Activated T-helper 2 cell treated with anti-CD3 and anti-CD28 coated beads, Interferon-gamma antibody, Interleukin-2, Interleukin-4, amounts not matched to agents 10 μg/mL and 5 μg/mL and 100 μg/mL, durations not matched to agents 14 hours and 24 hours and 36 hours (primary cell): ENCODE results near the gene GAN. TPM values are rescaled to one million over a fixed set of nuclear protein-coding genes. Genes with fewer than 3 reads are reported as not detected.

ENCODE experiments used
- DNase-seq: peaks from one replicate; pipeline ENCODE4 v3.0.0; 2021; ENCODE audit warnings: low spot score
- H3K27ac Mint-ChIP-seq: one replicate; pipeline ENCODE4 v1.8.0; 2021; ENCODE audit warnings: mixed read lengths
- H3K27me3 Mint-ChIP-seq: one replicate; pipeline ENCODE4 v1.8.0; 2021; ENCODE audit warnings: low read depth, mixed read lengths
- H3K36me3 Mint-ChIP-seq: one replicate; pipeline ENCODE4 v1.8.0; 2021; ENCODE audit warnings: low read depth, mixed read lengths
- H3K4me1 Mint-ChIP-seq: one replicate; pipeline ENCODE4 v1.8.0; 2021; ENCODE audit warnings: low read depth, mixed read lengths
- H3K4me3 Mint-ChIP-seq: one replicate; pipeline ENCODE4 v1.8.0; 2021; ENCODE audit warnings: low read depth, mild to moderate bottlenecking, moderate library complexity, mixed read lengths
- H3K9me3 Mint-ChIP-seq: one replicate; pipeline ENCODE4 v1.8.0; 2021; ENCODE audit warnings: mixed read lengths
- intact Hi-C: fragments of 100-400 bp; cut with micrococcal nuclease; formaldehyde crosslinking; loops from one replicate; pipeline ENCODE4 v1.15.1; 2023
- total RNA-seq: library from RNA; stranded (reverse); gene quantifications from 2 replicates; pipeline ENCODE4 v1.2.3, GENCODE V29; 2022

The GAN gene
- total RNA-seq = 14.6 and 15.3 TPM in 2 replicates

DNA sequence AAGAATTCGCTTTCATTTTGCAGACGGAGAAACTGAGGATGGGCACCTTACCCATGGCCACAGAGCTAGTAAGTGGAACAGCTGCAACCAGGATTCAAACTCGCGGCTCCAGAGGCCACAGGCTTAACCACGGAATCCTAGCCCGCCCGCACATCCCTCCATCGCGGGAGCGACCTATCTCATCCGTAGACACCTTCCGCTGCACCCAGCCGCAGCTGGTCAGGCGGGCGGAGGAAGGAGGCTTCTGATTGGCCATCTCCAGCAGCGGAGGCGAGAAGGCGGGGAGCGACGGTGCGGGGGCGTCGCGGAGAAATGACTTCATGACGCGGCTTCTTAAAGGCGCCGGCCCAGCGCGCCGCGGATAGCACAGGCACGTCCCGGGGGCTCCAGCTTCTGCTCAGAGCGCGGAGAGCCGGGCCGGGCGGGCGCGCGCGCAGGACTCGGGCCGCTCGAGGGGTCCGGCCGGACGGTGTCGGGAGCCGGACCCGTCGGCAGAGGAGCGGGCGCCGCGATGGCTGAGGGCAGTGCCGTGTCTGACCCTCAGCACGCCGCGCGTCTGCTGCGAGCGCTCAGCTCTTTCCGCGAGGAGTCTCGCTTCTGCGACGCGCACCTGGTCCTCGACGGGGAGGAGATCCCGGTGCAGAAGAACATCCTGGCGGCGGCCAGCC lies at the start of gene GAN:
Gene GAN (plus strand): TSS at position 360 of the 668 bp plus-strand sequence. CDS start 152 bp downstream, at position 512.
- peak; percentile 94 for DNase-seq
- Mint-ChIP-seq H3K4me3 (peak within 1 kb of the TSS; percentile 90), H3K36me3 (peaks cover 7% of the 10 kb centered on the region), H3K27me3 (no peaks in the 10 kb centered on the region), H3K4me1 (peaks cover 38% of the 10 kb centered on the region), H3K9me3 (no peaks in the 10 kb centered on the region), H3K27ac (peak within 1 kb of the TSS; percentile 72)
- intact Hi-C loops = loop anchor here (1.0 to 10.0 kb wide), 10 partner anchors 20 to 1338 kb away; partner anchors contain the start of genes ATMIN, CENPN, CMC2 and CMIP

DNA sequence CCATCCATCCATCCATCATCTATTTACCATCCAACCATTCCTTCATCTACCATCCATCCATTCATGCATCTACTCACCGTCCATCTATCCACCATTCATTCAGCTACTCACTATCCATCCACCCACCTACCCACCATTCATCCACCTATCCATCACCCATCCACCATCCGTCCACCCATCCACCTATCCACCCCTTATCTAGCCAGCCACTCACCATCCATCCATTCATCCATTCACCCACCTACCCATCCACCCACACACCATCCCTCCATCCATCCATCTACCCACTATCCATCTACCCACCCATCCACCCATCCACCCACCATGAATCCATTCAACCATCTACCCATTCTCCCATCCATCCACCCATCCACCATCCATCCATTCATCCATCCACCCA lies 49.7 kb upstream of the GAN start:
- H3K9me3 Mint-ChIP-seq = no peaks in the 10 kb centered on the region

DNA sequence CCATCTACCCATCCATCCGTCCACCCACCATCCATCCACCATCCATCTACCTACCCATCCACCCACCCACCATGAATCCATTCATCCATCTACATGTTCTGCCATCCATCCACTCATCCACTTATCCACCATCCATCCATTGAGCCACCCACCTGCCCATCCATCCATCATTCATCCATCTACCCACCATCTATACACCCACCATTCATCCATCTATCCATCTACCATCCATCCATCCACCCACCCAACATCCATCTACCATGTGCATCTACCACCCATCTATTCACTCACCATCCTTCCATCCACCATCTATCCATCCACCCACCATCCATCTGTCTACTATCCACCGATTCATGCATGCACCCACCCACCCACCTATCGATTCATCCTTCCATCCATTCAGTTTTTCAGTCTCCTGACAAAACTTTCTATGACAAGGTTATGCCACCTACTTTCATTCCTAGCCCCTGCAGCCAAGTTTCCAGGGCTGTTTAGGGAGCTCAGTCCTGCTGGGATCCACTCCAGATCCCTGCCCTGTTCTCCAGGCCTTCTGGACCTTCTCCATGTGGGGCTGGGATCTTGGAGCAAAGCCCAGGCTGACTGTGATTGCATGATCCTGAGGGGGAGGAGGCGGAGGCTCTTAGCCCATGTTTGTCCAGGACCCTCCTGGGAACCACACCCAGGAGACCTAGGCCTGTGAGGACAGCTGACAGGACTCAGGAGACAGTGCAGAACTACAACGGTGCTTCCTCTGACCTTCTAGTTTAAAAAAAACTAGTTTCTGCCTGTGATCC lies 48.9 kb upstream of the GAN start:
- Mint-ChIP-seq H3K36me3 (no peaks in the 10 kb centered on the region), H3K27me3 (no peaks in the 10 kb centered on the region), H3K4me3 (no peak overlapping the region), H3K27ac (no peak overlapping the region), H3K4me1 (peaks cover 5% of the 10 kb centered on the region), H3K9me3 (no peaks in the 10 kb centered on the region)
- no peak for DNase-seq
- intact Hi-C loops = loop anchor here (2.0 to 10.0 kb wide), 3 partner anchors 49 to 89 kb away; partner anchors contain the start of gene GAN

More for the DNA sequence above, 49.7 kb upstream of the GAN start:
- peaks cover 5% of the 10 kb centered on the region for H3K4me1 Mint-ChIP-seq
- intact Hi-C loops = loop anchor here (10.0 kb wide), 2 partner anchors 60 to 90 kb away; no protein-coding TSS in a partner anchor
- peaks cover 2% of the 10 kb centered on the region for H3K27me3 Mint-ChIP-seq
- no peak overlapping the region for H3K27ac Mint-ChIP-seq
- no peaks in the 10 kb centered on the region for H3K36me3 Mint-ChIP-seq
- DNase-seq = no peak
- H3K4me3 Mint-ChIP-seq = no peak overlapping the region

- H3K27me3 Mint-ChIP-seq = peaks cover 2% of the 10 kb centered on the region
- peaks cover 4% of the 10 kb centered on the region for H3K4me1 Mint-ChIP-seq
- no peaks in the 10 kb centered on the region for H3K9me3 Mint-ChIP-seq
- H3K36me3 Mint-ChIP-seq = no peaks in the 10 kb centered on the region
- intact Hi-C loops = loop anchor here (2.0 to 10.0 kb wide), 3 partner anchors 48 to 88 kb away; partner anchors contain the start of gene GAN
- DNase-seq = peak; percentile 14
- no peak overlapping the region for H3K4me3 Mint-ChIP-seq
- H3K27ac Mint-ChIP-seq = no peak overlapping the region
Observed at GRCh38 chr16:81266680-81267095, 48.1 kb upstream of the GAN start.

DNA sequence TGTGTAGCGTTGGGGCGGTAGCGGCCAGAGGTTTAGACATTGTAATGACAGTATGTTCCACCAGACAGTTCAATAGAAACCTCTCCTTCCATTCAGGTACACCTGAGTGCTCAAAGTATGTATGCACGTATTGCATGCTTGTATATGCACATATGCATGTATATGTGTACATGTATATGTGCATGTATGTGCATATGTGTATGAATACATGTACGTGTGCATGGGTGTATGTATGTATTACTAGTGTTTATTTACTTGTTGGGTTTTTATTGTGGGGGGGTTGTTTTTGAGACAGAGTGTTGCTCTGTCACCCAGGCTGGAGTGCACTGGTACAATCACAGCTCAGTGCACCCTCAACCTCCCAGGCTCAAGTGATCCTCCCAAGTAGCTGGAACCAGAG lies 46.3 kb upstream of the GAN start:
- DNase-seq = no peak
- intact Hi-C loops = loop anchor here (10.0 kb wide), 2 partner anchors 64 to 86 kb away; no protein-coding TSS in a partner anchor
- H3K27ac Mint-ChIP-seq = no peak overlapping the region
- peaks cover 2% of the 10 kb centered on the region for H3K27me3 Mint-ChIP-seq
- H3K4me3 Mint-ChIP-seq = no peak overlapping the region
- no peaks in the 10 kb centered on the region for H3K9me3 Mint-ChIP-seq
- peaks cover 4% of the 10 kb centered on the region for H3K4me1 Mint-ChIP-seq
- no peaks in the 10 kb centered on the region for H3K36me3 Mint-ChIP-seq

- intact Hi-C loops = no loop called here
- Mint-ChIP-seq H3K36me3 (no peaks in the 10 kb centered on the region), H3K27ac (no peak overlapping the region), H3K4me3 (no peak overlapping the region), H3K4me1 (no peaks in the 10 kb centered on the region), H3K9me3 (no peaks in the 10 kb centered on the region), H3K27me3 (peaks cover 5% of the 10 kb centered on the region)
- no peak for DNase-seq
Observed at GRCh38 chr16:81273223-81273950, 41.4 kb upstream of the GAN start.

- no peak overlapping the region for H3K27ac Mint-ChIP-seq
- H3K36me3 Mint-ChIP-seq = no peaks in the 10 kb centered on the region
- peaks cover 5% of the 10 kb centered on the region for H3K27me3 Mint-ChIP-seq
- H3K4me3 Mint-ChIP-seq = no peak overlapping the region
- intact Hi-C loops = no loop called here
- no peak for DNase-seq
- no peaks in the 10 kb centered on the region for H3K4me1 Mint-ChIP-seq
- H3K9me3 Mint-ChIP-seq = no peaks in the 10 kb centered on the region
Observed at GRCh38 chr16:81275064-81275532, 39.7 kb upstream of the GAN start.

DNA sequence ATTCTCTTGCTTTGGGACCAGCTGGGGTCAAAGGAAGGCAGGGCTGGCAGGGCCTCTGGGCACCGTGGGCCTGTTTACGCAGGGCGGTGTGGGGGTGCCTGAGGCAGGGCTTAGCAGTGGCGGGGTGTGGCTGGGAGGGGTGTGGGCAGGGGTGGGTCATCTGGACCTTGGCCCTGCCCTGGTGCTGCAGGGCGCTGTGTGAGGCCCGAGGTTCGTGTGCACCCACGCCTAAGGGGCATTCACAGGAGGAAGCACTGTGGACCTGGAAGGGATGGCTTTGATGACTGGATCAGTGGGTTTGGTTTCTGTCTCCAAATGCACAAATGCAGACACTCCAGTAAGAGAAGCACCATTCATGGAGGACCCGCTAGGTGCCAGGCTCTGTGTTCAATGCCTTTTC lies 39.0 kb upstream of the GAN start:
- Mint-ChIP-seq H3K4me3 (no peak overlapping the region), H3K36me3 (no peaks in the 10 kb centered on the region), H3K27me3 (peaks cover 5% of the 10 kb centered on the region), H3K27ac (no peak overlapping the region), H3K9me3 (no peaks in the 10 kb centered on the region), H3K4me1 (no peaks in the 10 kb centered on the region)
- DNase-seq = no peak
- intact Hi-C loops = no loop called here

GRCh38 chr16:81276323-81276722 lies 38.4 kb upstream of the GAN start:
- no peaks in the 10 kb centered on the region for H3K36me3 Mint-ChIP-seq
- intact Hi-C loops = no loop called here

GRCh38 chr16:81277541-81278080 lies 37.2 kb upstream of the GAN start:
- Mint-ChIP-seq H3K4me1 (no peaks in the 10 kb centered on the region), H3K9me3 (no peaks in the 10 kb centered on the region), H3K4me3 (no peak overlapping the region), H3K27ac (no peak overlapping the region), H3K36me3 (no peaks in the 10 kb centered on the region), H3K27me3 (peaks cover 2% of the 10 kb centered on the region)
- intact Hi-C loops = no loop called here
- DNase-seq = no peak

More at GRCh38 chr16:81276323-81276722, 38.4 kb upstream of the GAN start:
- Mint-ChIP-seq H3K9me3 (no peaks in the 10 kb centered on the region), H3K4me3 (no peak overlapping the region), H3K27me3 (peaks cover 4% of the 10 kb centered on the region), H3K4me1 (no peaks in the 10 kb centered on the region), H3K27ac (no peak overlapping the region)
- DNase-seq = no peak

- intact Hi-C loops = no loop called here
- no peak for DNase-seq
- Mint-ChIP-seq H3K27me3 (peaks cover 2% of the 10 kb centered on the region), H3K9me3 (no peaks in the 10 kb centered on the region), H3K4me1 (no peaks in the 10 kb centered on the region), H3K27ac (no peak overlapping the region), H3K4me3 (no peak overlapping the region), H3K36me3 (no peaks in the 10 kb centered on the region)
Observed at GRCh38 chr16:81278526-81278925, 36.2 kb upstream of the GAN start.

DNA sequence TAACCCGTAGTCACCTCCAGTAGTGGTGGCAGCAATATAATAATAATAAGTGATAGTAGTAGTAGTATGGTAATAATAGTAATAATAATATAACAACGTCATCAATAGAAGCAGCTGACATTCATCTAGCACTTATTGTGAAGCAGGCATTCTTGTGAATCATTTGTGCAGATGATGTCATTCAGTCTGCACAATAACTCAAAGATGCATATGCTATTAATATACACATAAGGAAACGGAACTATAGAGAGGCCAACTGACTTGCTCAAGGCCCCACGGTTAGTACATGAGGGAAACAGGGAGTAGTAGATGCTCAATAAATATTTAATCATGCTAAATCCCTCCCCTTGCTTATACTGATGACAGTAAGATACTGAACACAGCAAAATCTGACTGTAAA lies 35.4 kb upstream of the GAN start:
- no peak overlapping the region for H3K27ac Mint-ChIP-seq
- intact Hi-C loops = no loop called here
- no peaks in the 10 kb centered on the region for H3K36me3 Mint-ChIP-seq
- H3K4me3 Mint-ChIP-seq = no peak overlapping the region
- no peaks in the 10 kb centered on the region for H3K9me3 Mint-ChIP-seq
- no peak for DNase-seq
- peaks cover 2% of the 10 kb centered on the region for H3K27me3 Mint-ChIP-seq
- H3K4me1 Mint-ChIP-seq = no peaks in the 10 kb centered on the region
